Measurements from ENCODE around the gene PSMA1. TPM values are rescaled to one million over a fixed set of nuclear protein-coding genes. Genes with fewer than 3 reads are reported as not detected.

The PSMA1 gene
- total RNA-seq, 5 donors from 2014 or later (not counting 1 experiment from before 2014, with no cell fraction given), result 107 to 137 (median 115) TPM

DNA sequence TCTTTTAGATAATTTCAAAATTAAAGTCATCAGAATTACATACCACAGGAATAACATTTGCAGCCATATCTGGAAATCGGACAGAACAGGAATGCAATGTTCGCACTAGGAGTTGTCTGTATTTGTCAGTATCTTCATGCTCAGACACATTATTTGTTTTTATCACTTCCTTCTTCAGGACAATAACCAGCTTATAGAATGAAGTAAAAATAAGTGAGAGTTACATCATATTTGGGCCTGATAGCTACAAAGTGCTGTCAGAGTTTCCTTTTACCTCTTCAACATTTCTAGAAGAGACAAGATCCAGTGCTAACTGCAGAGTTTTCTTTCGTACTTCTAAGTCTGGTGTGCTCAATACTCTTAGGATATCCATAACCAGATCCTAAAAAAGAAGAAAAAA, 39.5 kb downstream of the PSMA1 start:
- no peaks in the 10 kb centered on the region for H3K27me3 Mint-ChIP-seq
- Histone ChIP-seq H3K4me1 (ENCODE audit: control insufficient read depth in 1 of 2, extremely low read depth in 1 of 2, insufficient read depth in 2 of 2, low read length in 2 of 2) (no peaks in the 10 kb centered on the region), H3K9me3 (no peaks in the 10 kb centered on the region), H3K27me3 (replicated peaks in 1 of 2; ENCODE audit: control insufficient read depth in 2 of 2, extremely low read depth in 1 of 2, insufficient read depth in 2 of 2, low read length in 1 of 2) (no peaks in the 10 kb centered on the region), H3K27ac (ENCODE audit: low read length) (no peak overlapping the region), H3K4me3 (ENCODE audit: control insufficient read depth in 1 of 2, extremely low read depth in 1 of 2, low read length in 1 of 2) (no peak overlapping the region), H3K36me3 (ENCODE audit: control insufficient read depth in 2 of 2, extremely low read depth in 1 of 2, insufficient read depth in 1 of 2, low read length in 1 of 2) (peaks cover 4 to 95% of the 10 kb centered on the region in 2 donors)
- peaks cover 36% of the 10 kb centered on the region for H3K36me3 Mint-ChIP-seq
- no peak overlapping the region for H3K27ac Mint-ChIP-seq
- no peaks in the 10 kb centered on the region for H3K9me3 Mint-ChIP-seq
- no peak overlapping the region for H3K4me3 Mint-ChIP-seq
- ATAC-seq (replicated peaks in 1 of 4), result no peak
- POLR2A ChIA-PET, result interaction anchor here (0.6 to 1.1 kb wide), 4 partner anchors 9 to 1019 kb away, joined by 3 to 6 read pairs (median 3); no protein-coding TSS in a partner anchor
- WGBS (ENCODE audit: insufficient coverage), result 100% methylated on average over 1 of the region's 3 CpGs
- DNase-seq, result no peak
- CTCF ChIA-PET, result interaction anchor here in 1 of 2 donors (0.8 to 1.3 kb wide), 4 partner anchors 12 to 427 kb away, joined by 3 to 5 read pairs (median 4); no protein-coding TSS in a partner anchor
- peaks cover 7 to 17% (median 15%) of the 10 kb centered on the region in 3 donors for H3K4me1 Mint-ChIP-seq

DNA sequence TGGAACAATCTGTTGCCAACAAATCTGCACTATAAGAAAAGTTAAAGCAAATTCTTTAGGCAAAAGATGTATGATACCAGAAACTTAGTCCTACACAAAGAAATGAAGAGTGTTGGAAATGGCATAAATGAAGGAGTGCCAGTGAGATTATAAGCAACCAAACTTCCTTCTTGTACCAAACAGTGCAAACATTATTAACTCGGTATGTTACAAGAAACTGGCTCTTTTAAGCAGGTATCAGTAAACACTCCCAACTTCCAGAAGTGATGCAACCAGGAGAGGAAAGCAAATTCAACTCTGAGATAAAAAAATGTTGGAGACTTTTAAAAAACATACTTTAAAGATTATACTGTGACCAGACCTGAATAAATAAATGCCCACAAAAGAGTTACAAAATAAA, 49.1 kb downstream of the PSMA1 start:
- no peak overlapping the region for H3K27ac ChIP-seq (ENCODE audit: low read length)
- ChIA-PET POLR2A (interaction anchor here (0.7 kb wide), 2 partner anchors 9 to 28 kb away, joined by 3 to 7 read pairs; no protein-coding TSS in a partner anchor), CTCF (interaction anchor here in 1 of 2 donors (0.7 to 1.9 kb wide), 2 partner anchors 16 to 169 kb away, joined by 3 to 9 read pairs; no protein-coding TSS in a partner anchor)
- peaks cover 0 to 90% of the 10 kb centered on the region in 2 donors for H3K36me3 ChIP-seq (ENCODE audit: control insufficient read depth in 2 of 2, extremely low read depth in 1 of 2, insufficient read depth in 1 of 2, low read length in 1 of 2)
- ATAC-seq (replicated peaks in 1 of 4), result no peak
- WGBS (ENCODE audit: insufficient coverage), result no CpG with 5 or more reads among the region's 1 CpG
- H3K4me1 ChIP-seq (ENCODE audit: control insufficient read depth in 1 of 2, extremely low read depth in 1 of 2, insufficient read depth in 2 of 2, low read length in 2 of 2), result peaks cover 0 to 3% of the 10 kb centered on the region in 2 experiments
- DNase-seq, result no peak
- Mint-ChIP-seq H3K36me3 (peaks cover 80% of the 10 kb centered on the region), H3K4me3 (no peak overlapping the region), H3K9me3 (no peaks in the 10 kb centered on the region), H3K27me3 (no peaks in the 10 kb centered on the region), H3K27ac (peak overlapping the region; percentile 17 to 40), H3K4me1 (peaks cover 43 to 59% (median 50%) of the 10 kb centered on the region in 3 donors)
- no peaks in the 10 kb centered on the region for H3K9me3 ChIP-seq
- no peaks in the 10 kb centered on the region for H3K27me3 ChIP-seq (replicated peaks in 1 of 2; ENCODE audit: control insufficient read depth in 2 of 2, extremely low read depth in 1 of 2, insufficient read depth in 2 of 2, low read length in 1 of 2)
- H3K4me3 ChIP-seq (ENCODE audit: control insufficient read depth in 1 of 2, extremely low read depth in 1 of 2, low read length in 1 of 2), result no peak overlapping the region

DNA sequence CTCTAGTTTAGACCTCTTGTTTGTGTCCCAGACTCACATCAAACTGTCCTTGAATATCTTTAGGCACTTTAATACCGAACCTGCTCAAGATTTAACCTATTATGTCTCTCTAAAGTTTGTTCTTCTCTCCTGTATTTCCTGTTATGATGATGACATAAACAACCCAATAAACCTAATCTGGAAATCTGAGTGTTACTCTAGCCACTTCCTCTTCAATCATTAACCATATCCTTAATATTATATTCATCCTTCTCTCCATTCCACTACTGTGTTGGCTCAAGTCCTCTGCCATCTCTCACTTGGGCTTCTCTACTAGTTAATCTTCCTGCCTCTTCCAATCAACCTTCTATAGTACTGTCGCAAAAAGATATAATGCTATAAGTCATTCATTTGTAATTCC, 56.6 kb downstream of the PSMA1 start:
- Mint-ChIP-seq H3K27ac (no peak overlapping the region), H3K4me3 (no peak overlapping the region), H3K9me3 (no peaks in the 10 kb centered on the region), H3K4me1 (peaks cover 11 to 20% (median 13%) of the 10 kb centered on the region in 3 donors), H3K27me3 (no peaks in the 10 kb centered on the region), H3K36me3 (peaks cover 41% of the 10 kb centered on the region)
- Histone ChIP-seq H3K27ac (ENCODE audit: low read length) (peak overlapping the region; percentile 16), H3K36me3 (ENCODE audit: control insufficient read depth in 2 of 2, extremely low read depth in 1 of 2, insufficient read depth in 1 of 2, low read length in 1 of 2) (peaks cover 3 to 94% of the 10 kb centered on the region in 2 donors), H3K4me1 (ENCODE audit: control insufficient read depth in 1 of 2, extremely low read depth in 1 of 2, insufficient read depth in 2 of 2, low read length in 2 of 2) (peaks cover 0 to 4% of the 10 kb centered on the region in 2 experiments), H3K9me3 (no peaks in the 10 kb centered on the region), H3K4me3 (ENCODE audit: control insufficient read depth in 1 of 2, extremely low read depth in 1 of 2, low read length in 1 of 2) (no peak overlapping the region), H3K27me3 (replicated peaks in 1 of 2; ENCODE audit: control insufficient read depth in 2 of 2, extremely low read depth in 1 of 2, insufficient read depth in 2 of 2, low read length in 1 of 2) (no peaks in the 10 kb centered on the region)
- DNase-seq (no peak), ATAC-seq (replicated peaks in 1 of 4) (no peak)
- WGBS (ENCODE audit: insufficient coverage), result 100% methylated on average over 1 of the region's 2 CpGs
- ChIA-PET CTCF (interaction anchor here (0.5 to 0.8 kb wide), 2 partner anchors 9 to 10 kb away, joined by 5 to 6 read pairs; no protein-coding TSS in a partner anchor), POLR2A (interaction anchor here in 1 of 2 donors (1.7 kb wide), 1 partner anchor 8 kb away, joined by 4 read pairs; no protein-coding TSS in a partner anchor)

DNA sequence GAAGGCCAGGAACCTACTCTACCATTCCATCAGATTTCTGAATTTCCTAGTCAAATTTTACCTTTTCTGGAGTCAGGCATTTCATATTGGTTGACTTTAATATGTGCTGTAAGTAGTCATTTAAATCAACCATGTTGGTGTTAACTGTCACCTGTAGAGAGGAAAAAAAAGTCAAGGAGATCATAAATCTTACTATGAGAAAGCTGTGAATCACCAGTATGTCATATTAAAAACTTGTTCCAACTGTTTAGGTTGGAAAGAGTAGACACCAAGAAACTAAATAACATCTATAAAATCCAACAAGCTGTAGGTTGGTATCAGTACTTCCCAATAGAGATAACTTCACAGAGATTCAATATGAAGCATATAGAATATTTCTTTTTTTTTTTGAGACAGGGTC, 60.0 kb downstream of the PSMA1 start:
- Mint-ChIP-seq H3K27me3 (no peaks in the 10 kb centered on the region), H3K4me1 (peaks cover 0 to 3% (median 0%) of the 10 kb centered on the region in 3 donors), H3K36me3 (peaks cover 30% of the 10 kb centered on the region), H3K4me3 (no peak overlapping the region), H3K27ac (peak overlapping the region; percentile 16 to 55), H3K9me3 (no peaks in the 10 kb centered on the region)
- Histone ChIP-seq H3K27me3 (replicated peaks in 1 of 2; ENCODE audit: control insufficient read depth in 2 of 2, extremely low read depth in 1 of 2, insufficient read depth in 2 of 2, low read length in 1 of 2) (no peaks in the 10 kb centered on the region), H3K4me1 (ENCODE audit: control insufficient read depth in 1 of 2, extremely low read depth in 1 of 2, insufficient read depth in 2 of 2, low read length in 2 of 2) (peaks cover 0 to 4% of the 10 kb centered on the region in 2 experiments), H3K27ac (ENCODE audit: low read length) (no peak overlapping the region), H3K9me3 (no peaks in the 10 kb centered on the region), H3K4me3 (ENCODE audit: control insufficient read depth in 1 of 2, extremely low read depth in 1 of 2, low read length in 1 of 2) (no peak overlapping the region), H3K36me3 (ENCODE audit: control insufficient read depth in 2 of 2, extremely low read depth in 1 of 2, insufficient read depth in 1 of 2, low read length in 1 of 2) (peaks cover 3 to 77% of the 10 kb centered on the region in 2 donors)
- no peak for DNase-seq
- CTCF ChIA-PET, result no interaction called here
- POLR2A ChIA-PET, result no interaction called here
- ATAC-seq (replicated peaks in 1 of 4), result no peak

DNA sequence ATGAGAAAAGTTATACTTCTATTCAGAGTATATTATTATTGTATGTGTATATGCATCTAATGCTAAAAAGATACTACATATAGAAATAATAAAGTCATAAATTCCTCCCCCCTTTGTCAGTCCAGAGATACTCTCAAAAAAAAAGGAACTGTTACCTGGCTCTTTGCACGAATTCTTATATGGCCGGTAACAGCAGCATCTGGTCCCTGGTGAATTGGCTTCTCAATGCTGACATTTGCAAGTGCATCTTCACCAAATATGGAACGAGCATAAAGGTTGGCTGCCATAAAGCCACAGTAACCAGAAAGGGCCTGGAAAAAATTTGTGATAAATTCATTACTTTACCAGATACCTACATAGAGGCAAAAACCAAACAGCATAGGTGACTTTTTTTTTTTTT, 61.8 kb downstream of the PSMA1 start:
- Histone ChIP-seq H3K27me3 (replicated peaks in 1 of 2; ENCODE audit: control insufficient read depth in 2 of 2, extremely low read depth in 1 of 2, insufficient read depth in 2 of 2, low read length in 1 of 2) (no peaks in the 10 kb centered on the region), H3K9me3 (no peaks in the 10 kb centered on the region), H3K4me1 (ENCODE audit: control insufficient read depth in 1 of 2, extremely low read depth in 1 of 2, insufficient read depth in 2 of 2, low read length in 2 of 2) (peaks cover 0 to 4% of the 10 kb centered on the region in 2 experiments), H3K27ac (ENCODE audit: low read length) (no peak overlapping the region), H3K36me3 (ENCODE audit: control insufficient read depth in 2 of 2, extremely low read depth in 1 of 2, insufficient read depth in 1 of 2, low read length in 1 of 2) (peaks cover 3 to 60% of the 10 kb centered on the region in 2 donors), H3K4me3 (ENCODE audit: control insufficient read depth in 1 of 2, extremely low read depth in 1 of 2, low read length in 1 of 2) (no peak overlapping the region)
- ATAC-seq (replicated peaks in 1 of 4), result no peak
- H3K4me3 Mint-ChIP-seq, result no peak overlapping the region
- H3K4me1 Mint-ChIP-seq, result no peaks in the 10 kb centered on the region
- ChIA-PET CTCF (interaction anchor here (0.6 to 0.7 kb wide), 6 partner anchors 11 to 681 kb away, joined by 3 to 7 read pairs (median 4); no protein-coding TSS in a partner anchor), POLR2A (no interaction called here)
- no peaks in the 10 kb centered on the region for H3K9me3 Mint-ChIP-seq
- 100% methylated on average over 1 of the region's 3 CpGs for WGBS (ENCODE audit: insufficient coverage)
- H3K36me3 Mint-ChIP-seq, result peaks cover 30% of the 10 kb centered on the region
- no peak for DNase-seq
- H3K27me3 Mint-ChIP-seq, result no peaks in the 10 kb centered on the region
- H3K27ac Mint-ChIP-seq, result no peak overlapping the region

DNA sequence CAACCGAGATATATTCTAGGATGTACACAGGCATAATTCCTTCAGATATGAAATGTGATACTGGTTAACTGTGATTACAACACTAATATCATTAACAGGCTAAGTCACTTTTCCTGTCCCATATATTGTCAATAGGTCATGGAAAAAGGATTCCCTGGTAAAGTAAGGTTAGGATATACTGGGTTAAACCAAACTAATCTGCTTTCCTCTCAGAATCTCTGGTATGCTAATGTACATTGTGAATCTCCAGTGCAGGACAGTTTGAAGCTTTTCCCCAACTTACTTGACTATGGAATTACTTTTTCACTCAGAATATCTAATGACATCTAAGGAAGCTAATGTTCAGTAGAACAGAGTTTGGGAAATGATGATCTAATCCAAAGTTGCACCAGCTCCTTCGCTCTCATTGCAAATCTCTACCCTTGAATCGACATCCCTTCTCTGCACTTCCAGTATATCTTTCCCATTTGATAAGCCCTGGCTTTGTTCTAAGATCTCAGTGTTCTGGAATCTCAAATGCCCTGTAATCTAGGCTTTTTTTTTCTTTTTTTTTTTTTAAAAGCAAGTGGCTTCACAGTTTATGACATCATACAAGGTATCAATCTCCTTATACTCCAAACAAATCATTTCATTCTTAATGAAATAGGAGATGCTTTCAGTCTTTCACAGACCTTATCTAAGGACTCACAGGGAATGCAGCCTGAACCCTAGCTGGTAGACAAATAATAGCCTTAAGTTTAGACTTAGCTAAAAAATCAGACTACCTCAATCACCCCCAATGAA, 64.3 kb downstream of the PSMA1 start:
- no peak for DNase-seq
- Mint-ChIP-seq H3K4me1 (peaks cover 0 to 5% (median 0%) of the 10 kb centered on the region in 3 donors), H3K27ac (peak overlapping the region; percentile 45 to 60), H3K27me3 (no peaks in the 10 kb centered on the region), H3K9me3 (no peaks in the 10 kb centered on the region), H3K4me3 (no peak overlapping the region), H3K36me3 (peaks cover 33% of the 10 kb centered on the region)
- Histone ChIP-seq H3K4me1 (ENCODE audit: control insufficient read depth in 1 of 2, extremely low read depth in 1 of 2, insufficient read depth in 2 of 2, low read length in 2 of 2) (peaks cover 0 to 4% of the 10 kb centered on the region in 2 experiments), H3K27me3 (replicated peaks in 1 of 2; ENCODE audit: control insufficient read depth in 2 of 2, extremely low read depth in 1 of 2, insufficient read depth in 2 of 2, low read length in 1 of 2) (no peaks in the 10 kb centered on the region), H3K4me3 (ENCODE audit: control insufficient read depth in 1 of 2, extremely low read depth in 1 of 2, low read length in 1 of 2) (no peak overlapping the region), H3K9me3 (no peaks in the 10 kb centered on the region), H3K36me3 (ENCODE audit: control insufficient read depth in 2 of 2, extremely low read depth in 1 of 2, insufficient read depth in 1 of 2, low read length in 1 of 2) (peaks cover under 1 to 48% of the 10 kb centered on the region in 2 donors), H3K27ac (ENCODE audit: low read length) (no peak overlapping the region)
- POLR2A ChIA-PET, result interaction anchor here (0.6 to 1.1 kb wide), 13 partner anchors 9 to 1320 kb away, joined by 3 to 9 read pairs (median 4); no protein-coding TSS in a partner anchor
- no peak for ATAC-seq (replicated peaks in 1 of 4)
- WGBS (ENCODE audit: insufficient coverage), result 85% methylated on average over 2 of the region's 3 CpGs
- CTCF ChIA-PET, result interaction anchor here (0.6 to 5.6 kb wide), 62 partner anchors 8 to 1046 kb away, joined by 3 to 140 read pairs (median 5); no protein-coding TSS in a partner anchor

Measured in T-cell (primary cell).